ENCODE measurements around the gene ZDHHC20. TPM values are rescaled to one million over a fixed set of nuclear protein-coding genes. Genes with fewer than 3 reads are reported as not detected.

Gene ZDHHC20
- total RNA-seq, 4 donors from 2014 or later, result 75.8 to 90.2 (median 79.3) TPM

GRCh38 chr13:21348488-21349120, 110.5 kb downstream of the ZDHHC20 start:
- DNase-seq, result no peak
- Histone ChIP-seq H3K36me3 (no peaks in the 10 kb centered on the region), H3K9me3 (no peaks in the 10 kb centered on the region), H3K27me3 (no peaks in the 10 kb centered on the region), H3K27ac (no peak overlapping the region), H3K4me1 (no peaks in the 10 kb centered on the region), H3K4me3 (replicated peaks in 1 of 3) (no peak overlapping the region)
- no peak for TF ChIP-seq CTCF (IDR thresholded peaks at IDR 0.05)
- TF ChIP-seq POLR2A (IDR thresholded peaks at IDR 0.05), result no peak
- intact Hi-C loops (cut with DNase I), result no loop called here
- WGBS, 2 donors, result 76 to 81% methylated on average over 6 of the region's 6 CpGs

- Histone ChIP-seq H3K36me3 (no peaks in the 10 kb centered on the region), H3K4me3 (replicated peaks in 1 of 3) (no peak overlapping the region), H3K4me1 (no peaks in the 10 kb centered on the region), H3K27me3 (no peaks in the 10 kb centered on the region), H3K27ac (no peak overlapping the region), H3K9me3 (no peaks in the 10 kb centered on the region)
- TF ChIP-seq CTCF (IDR thresholded peaks at IDR 0.05), result no peak
- TF ChIP-seq POLR2A (IDR thresholded peaks at IDR 0.05), result no peak
- no peak for DNase-seq
- intact Hi-C loops (cut with DNase I), result no loop called here
- 80 to 83% methylated on average over 1 to 10 of the region's 10 CpGs for WGBS, 2 donors
These were observed 111.3 kb downstream of the ZDHHC20 start for GRCh38 chr13:21347753-21348318.

- intact Hi-C loops (cut with DNase I), result no loop called here
- Histone ChIP-seq H3K4me1 (no peaks in the 10 kb centered on the region), H3K9me3 (no peaks in the 10 kb centered on the region), H3K27ac (no peak overlapping the region), H3K27me3 (no peaks in the 10 kb centered on the region), H3K4me3 (replicated peaks in 1 of 3) (no peak overlapping the region), H3K36me3 (no peaks in the 10 kb centered on the region)
- no peak for DNase-seq
- WGBS, 2 donors, result 39 to 76% methylated on average over 3 to 9 of the region's 9 CpGs
- TF ChIP-seq CTCF (IDR thresholded peaks at IDR 0.05) (no peak), POLR2A (IDR thresholded peaks at IDR 0.05) (no peak)
These were observed 114.4 kb downstream of the ZDHHC20 start for GRCh38 chr13:21344662-21345176.

- Histone ChIP-seq H3K9me3 (no peaks in the 10 kb centered on the region), H3K27ac (no peak overlapping the region), H3K4me1 (no peaks in the 10 kb centered on the region), H3K27me3 (no peaks in the 10 kb centered on the region), H3K36me3 (no peaks in the 10 kb centered on the region), H3K4me3 (replicated peaks in 1 of 3) (no peak overlapping the region)
- no peak for DNase-seq
- intact Hi-C loops (cut with DNase I), result no loop called here
- TF ChIP-seq CTCF (IDR thresholded peaks at IDR 0.05) (no peak), POLR2A (IDR thresholded peaks at IDR 0.05) (no peak)
- WGBS, 2 donors, result 87 to 98% methylated on average over 4 of the region's 4 CpGs
These were observed 115.4 kb downstream of the ZDHHC20 start for GRCh38 chr13:21343659-21344058.

- no peaks in the 10 kb centered on the region for H3K4me1 ChIP-seq
- H3K4me3 ChIP-seq (replicated peaks in 1 of 3), result no peak overlapping the region
- no peaks in the 10 kb centered on the region for H3K36me3 ChIP-seq
- intact Hi-C loops (cut with DNase I), result no loop called here
- no peaks in the 10 kb centered on the region for H3K27me3 ChIP-seq
- H3K27ac ChIP-seq, result no peak overlapping the region
- DNase-seq, result no peak
- TF ChIP-seq CTCF (IDR thresholded peaks at IDR 0.05), result no peak
- no peak for TF ChIP-seq POLR2A (IDR thresholded peaks at IDR 0.05)
- WGBS, 2 donors, result 82 to 89% methylated on average over 3 to 5 of the region's 5 CpGs
- H3K9me3 ChIP-seq, result no peaks in the 10 kb centered on the region
These were observed 116.2 kb downstream of the ZDHHC20 start for GRCh38 chr13:21342699-21343442.

Measured in thyroid gland (tissue), 4 donors.